PFSK-1 (cell line): ENCODE data around the gene REV3L.

Experiments used
- POLR2AphosphoS5 ChIP-seq: IDR thresholded peaks from 2 replicates; pipeline ENCODE4 v1.6.1; 2012; ENCODE audit warnings: low read depth, mild to moderate bottlenecking, control low read depth, low read length, moderate library complexity
- SIN3A ChIP-seq: IDR thresholded peaks from 2 replicates; pipeline ENCODE4 v1.6.1; 2012; ENCODE audit warnings: mild to moderate bottlenecking, low read length, moderate library complexity, borderline replicate concordance; ENCODE audit not compliant: insufficient read depth
- TAF1 ChIP-seq: IDR thresholded peaks from 2 replicates; pipeline ENCODE4 v1.6.1; 2012; ENCODE audit warnings: low read length, control low read depth, borderline replicate concordance; ENCODE audit not compliant: insufficient read depth
- TF ChIP-seq, protein P1 (sequence below), 2 experiments: IDR thresholded peaks; 2 replicates each; pipeline versions ENCODE4 v1.6.1 to v1.8.0; 2011 to 2012; ENCODE audit warnings: low read depth in 2 of 2, low read length in 2 of 2, control low read depth in 1 of 2, inconsistent platforms in 1 of 2, mild to moderate bottlenecking in 1 of 2, moderate library complexity in 1 of 2; ENCODE audit not compliant: insufficient read depth in 1 of 2

DNA sequence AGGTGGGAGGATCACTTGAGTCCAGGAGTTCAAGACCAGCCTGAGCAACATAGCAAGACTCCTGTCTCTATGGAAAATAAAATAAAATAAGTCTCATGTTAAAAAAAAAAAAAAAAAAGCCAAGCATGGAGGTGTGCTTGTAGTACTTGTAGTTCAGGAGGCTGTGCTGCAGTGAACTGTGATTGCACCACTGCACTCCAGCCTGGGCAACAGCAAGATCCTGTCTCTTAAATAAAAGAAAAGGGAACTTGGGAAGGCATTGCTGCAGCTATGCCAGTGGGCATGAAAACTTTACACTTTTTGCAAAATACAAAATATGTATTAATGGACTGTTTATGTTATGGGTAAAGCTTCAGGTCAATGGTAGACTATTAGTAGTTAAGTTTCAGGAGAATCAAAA lies 37.5 kb upstream of the REV3L start:
- TF ChIP-seq TAF1 = no peak
- TF ChIP-seq, protein P1, sequence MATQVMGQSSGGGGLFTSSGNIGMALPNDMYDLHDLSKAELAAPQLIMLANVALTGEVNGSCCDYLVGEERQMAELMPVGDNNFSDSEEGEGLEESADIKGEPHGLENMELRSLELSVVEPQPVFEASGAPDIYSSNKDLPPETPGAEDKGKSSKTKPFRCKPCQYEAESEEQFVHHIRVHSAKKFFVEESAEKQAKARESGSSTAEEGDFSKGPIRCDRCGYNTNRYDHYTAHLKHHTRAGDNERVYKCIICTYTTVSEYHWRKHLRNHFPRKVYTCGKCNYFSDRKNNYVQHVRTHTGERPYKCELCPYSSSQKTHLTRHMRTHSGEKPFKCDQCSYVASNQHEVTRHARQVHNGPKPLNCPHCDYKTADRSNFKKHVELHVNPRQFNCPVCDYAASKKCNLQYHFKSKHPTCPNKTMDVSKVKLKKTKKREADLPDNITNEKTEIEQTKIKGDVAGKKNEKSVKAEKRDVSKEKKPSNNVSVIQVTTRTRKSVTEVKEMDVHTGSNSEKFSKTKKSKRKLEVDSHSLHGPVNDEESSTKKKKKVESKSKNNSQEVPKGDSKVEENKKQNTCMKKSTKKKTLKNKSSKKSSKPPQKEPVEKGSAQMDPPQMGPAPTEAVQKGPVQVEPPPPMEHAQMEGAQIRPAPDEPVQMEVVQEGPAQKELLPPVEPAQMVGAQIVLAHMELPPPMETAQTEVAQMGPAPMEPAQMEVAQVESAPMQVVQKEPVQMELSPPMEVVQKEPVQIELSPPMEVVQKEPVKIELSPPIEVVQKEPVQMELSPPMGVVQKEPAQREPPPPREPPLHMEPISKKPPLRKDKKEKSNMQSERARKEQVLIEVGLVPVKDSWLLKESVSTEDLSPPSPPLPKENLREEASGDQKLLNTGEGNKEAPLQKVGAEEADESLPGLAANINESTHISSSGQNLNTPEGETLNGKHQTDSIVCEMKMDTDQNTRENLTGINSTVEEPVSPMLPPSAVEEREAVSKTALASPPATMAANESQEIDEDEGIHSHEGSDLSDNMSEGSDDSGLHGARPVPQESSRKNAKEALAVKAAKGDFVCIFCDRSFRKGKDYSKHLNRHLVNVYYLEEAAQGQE (IDR thresholded peaks at IDR 0.05; ENCODE audit: insufficient read depth in 1 of 2, low read depth in 2 of 2, low read length in 2 of 2) = no peak
- no peak for TF ChIP-seq POLR2AphosphoS5
- TF ChIP-seq SIN3A = no peak
